Amniotic stem cell (primary cell): ENCODE measurements around the gene ZNHIT2.
A peak's percentile ranks its signal among the peaks of the same experiment; 100 is the strongest.

ENCODE experiments used
- DNase-seq: peaks from one replicate; lab custom pipeline; 2025; lab: John Stamatoyannopoulos, UW

The ZNHIT2 gene

DNA sequence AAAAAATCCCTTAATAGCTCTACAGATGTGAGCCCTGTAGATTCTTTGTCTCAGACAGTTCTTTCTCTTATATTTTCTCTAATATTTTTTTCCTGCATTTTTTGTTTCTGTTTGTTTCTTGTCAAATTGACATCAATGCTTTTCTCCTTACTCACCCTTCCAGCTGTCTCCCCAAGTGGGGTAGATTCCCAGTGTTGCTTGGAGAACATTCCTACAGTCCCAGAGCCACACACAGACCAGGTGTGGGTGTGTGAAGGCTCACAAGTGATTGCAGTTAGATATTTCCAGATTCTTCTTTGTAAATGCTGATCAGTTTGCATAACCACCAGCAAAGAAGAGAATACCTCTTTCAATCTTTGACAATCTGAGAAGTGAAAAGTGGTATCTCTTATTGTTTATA lies 14.0 kb downstream of the ZNHIT2 start:
- DNase-seq: no peak

DNA sequence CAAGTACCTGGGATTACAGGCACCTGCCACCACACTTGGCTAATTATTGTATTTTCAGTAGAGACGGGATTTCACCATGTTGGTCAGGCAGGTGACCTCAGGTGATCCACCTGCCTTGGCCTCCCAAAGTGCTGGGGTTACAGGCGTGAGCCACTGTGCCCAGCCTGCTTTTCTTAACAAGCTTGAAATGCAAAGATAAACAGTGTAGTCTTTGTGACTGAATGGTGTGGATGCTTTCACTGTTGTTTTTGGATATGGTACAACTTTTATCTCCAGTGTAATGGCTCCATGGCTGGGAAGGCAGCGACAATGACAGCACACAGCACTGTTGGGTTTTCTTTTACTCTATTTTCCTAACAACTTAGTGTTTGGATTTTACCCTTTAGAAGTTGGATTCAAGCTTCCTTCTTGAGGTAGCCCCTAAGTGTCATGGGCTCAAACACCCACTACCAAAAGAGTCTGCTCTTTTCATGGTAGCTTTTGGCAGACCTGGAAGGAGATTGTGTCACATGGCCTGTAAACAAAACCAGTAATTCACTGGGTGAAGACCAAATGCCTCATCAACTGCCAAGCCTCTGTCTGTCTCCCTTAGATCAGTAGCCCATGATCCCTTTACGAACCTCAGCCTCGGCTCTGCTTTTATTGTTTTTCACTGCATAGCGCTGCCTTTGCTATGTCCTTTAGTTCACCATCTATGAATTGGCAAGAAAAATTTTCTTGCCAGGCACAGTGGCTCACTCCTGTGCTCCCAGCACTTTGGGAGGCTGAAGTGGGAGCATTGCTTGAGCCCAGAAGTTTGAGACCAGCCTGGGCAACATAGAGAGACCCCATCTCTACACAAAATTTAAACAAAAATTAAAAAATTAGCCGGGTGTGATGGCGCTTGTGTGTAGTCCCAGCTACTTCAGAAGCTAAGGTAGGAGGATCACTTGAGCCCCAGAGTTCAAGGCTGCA lies 15.1 kb downstream of the ZNHIT2 start:
- DNase-seq: no peak

DNA sequence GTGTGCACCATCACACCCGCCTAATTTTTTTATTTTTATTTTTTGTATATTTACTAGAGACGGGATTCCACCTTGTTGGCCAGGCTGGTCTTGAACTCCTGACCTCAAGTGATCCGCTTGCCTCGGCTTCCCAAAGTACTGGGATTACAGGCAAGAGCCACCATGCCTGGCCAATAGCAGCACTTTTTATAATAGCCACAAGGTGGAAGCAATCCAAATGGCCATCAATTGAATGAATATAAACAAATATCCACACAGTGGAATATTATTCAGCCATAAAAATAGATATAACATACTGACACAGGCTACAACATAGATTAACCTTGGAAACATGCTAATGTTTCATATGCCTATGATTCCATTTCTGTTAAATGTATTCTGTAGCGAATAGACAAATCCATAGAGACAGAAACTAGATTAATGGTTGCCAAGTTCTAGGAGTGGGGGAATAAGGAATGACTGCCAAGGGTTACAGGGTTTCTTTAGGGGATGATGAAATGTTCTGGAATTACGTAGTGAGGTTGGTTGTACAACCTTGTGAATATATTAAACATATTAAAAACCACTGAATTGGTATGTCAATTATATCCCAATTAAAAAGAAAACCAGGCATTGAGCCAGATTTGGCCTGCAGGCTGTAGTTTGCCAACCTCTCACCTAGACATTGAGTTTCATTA lies 16.7 kb downstream of the ZNHIT2 start:
- no peak for DNase-seq

DNA sequence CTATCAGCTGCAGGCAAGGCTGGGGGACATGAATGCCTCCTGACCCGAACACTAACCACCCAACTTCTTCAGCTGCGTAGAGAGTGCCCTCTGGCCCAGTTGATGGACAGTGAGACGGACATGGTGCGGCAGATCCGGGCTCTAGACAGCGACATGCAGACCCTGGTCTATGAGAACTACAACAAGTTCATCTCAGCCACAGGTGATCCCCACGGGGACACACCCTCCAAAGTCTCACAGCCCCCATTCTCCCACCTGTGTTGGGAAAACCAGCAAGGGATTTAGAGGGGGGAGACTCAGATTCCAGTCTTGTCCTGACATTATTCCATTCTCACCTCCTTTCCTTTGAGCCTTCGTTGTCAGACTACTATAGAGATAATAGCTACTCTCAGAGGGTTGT lies 20.6 kb downstream of the ZNHIT2 start:
- no peak for DNase-seq

DNA sequence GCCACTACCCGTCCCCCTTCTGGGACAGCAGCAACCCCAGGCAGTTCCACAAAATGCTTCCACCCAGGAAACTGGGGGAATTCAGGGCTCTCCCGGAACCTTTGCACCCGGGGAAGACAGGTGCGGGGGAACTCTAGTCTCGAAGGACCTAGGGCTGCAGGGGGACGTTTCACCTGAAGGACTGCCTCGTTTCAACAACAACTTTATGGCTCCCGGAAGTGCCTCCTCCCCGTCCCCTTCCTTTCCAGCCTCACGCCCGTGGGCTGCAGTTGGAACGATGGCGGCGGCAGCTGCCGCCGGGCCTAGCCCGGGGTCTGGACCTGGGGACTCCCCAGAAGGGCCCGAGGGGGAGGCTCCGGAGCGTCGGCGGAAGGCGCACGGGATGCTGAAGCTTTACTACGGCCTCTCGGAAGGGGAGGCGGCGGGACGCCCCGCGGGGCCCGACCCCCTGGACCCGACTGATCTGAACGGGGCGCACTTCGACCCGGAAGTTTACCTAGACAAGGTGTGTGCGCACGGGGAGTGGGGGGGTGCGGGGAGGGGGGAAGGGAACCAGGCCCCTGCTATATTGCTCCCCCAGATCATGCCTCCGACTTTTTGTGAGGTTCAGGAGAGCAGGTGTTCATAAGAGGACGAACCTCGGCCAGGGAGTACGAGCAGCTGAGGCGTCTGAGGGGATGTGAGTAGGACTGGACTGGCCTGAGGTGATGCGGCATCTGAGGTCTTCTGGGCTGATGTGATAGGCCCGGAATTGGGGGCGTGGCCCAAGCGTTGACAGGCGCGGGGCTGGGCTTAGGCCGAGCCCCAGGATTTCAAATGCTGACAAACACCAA lies 21.3 kb downstream of the ZNHIT2 start, which contains the start of gene VPS51:
Gene VPS51, plus strand, starts transcription at position 241 of the 833 bp plus-strand sequence. Its CDS starts 37 bp downstream, at position 278.
- DNase-seq: peak; percentile 77

DNA sequence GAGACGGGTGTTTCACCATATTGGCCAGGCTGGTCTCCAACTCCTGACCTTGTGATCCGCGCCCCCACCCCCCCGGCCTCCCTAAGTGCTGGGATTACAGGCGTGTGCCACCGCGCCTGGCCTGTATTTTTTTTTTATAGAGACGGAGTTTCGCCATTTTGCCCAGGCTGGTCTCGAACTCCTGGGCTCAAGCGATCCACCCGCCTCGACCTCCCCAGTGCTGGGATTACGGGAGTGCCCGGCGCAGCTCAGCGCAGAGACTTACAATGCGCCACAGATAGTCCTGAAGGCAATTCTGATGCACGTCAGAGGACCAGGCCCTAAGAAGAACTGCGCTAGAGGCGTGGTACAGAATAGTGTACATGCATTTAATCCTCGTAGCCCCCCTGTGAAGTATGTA lies 22.1 kb downstream of the ZNHIT2 start:
- no peak for DNase-seq

DNA sequence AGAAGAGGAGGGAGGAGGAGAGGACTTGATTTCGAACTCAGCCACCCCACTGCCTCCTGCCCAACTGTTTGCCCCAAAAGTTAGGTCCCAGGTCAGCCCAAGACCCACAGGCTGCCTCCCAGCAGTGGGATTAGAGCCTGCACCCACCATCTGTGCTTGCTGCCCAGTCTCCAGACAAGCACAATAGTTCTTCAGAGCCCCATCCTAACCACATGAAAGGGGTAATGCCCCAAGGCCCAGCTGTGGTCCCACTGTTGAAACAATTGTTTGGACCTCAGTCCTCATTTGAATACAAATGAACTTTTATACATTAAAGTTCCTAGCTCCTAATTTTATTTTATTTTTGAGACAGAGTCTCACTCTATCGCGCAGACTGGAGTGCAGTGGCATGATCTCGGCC lies 26.9 kb downstream of the ZNHIT2 start:
- DNase-seq: no peak

DNA sequence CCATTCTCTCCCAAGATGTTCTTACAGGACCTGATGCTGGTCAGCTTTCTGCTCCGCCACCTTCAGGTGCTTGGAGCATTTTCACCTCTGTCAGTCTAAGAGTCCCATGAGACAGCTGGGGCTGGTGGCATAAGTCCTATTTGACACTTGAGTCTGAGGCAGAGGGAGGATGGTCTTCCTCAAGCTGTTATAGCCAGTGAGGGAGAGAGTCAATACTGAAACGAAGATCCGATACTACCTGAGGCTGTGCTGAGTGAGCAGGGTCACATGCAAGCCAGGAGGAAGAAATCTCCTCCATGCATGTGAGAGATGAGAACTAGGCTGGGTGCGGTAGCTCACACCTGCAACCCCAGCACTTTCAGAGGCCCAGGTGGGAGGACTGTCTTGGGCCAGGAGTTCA lies 27.9 kb downstream of the ZNHIT2 start:
- no peak for DNase-seq

DNA sequence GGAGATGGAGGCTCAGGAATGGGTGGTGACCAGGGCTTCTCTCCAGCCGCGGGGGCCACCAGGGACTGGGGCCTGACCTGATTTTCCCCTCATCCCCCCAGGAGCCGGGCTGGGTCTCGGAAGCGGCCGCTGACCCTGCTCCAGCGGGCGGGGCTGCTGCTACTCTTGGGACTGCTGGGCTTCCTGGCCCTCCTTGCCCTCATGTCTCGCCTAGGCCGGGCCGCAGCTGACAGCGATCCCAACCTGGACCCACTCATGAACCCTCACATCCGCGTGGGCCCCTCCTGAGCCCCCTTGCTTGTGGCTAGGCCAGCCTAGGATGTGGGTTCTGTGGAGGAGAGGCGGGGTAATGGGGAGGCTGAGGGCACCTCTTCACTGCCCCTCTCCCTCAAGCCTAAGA lies 29.7 kb downstream of the ZNHIT2 start:
- DNase-seq: no peak

DNA sequence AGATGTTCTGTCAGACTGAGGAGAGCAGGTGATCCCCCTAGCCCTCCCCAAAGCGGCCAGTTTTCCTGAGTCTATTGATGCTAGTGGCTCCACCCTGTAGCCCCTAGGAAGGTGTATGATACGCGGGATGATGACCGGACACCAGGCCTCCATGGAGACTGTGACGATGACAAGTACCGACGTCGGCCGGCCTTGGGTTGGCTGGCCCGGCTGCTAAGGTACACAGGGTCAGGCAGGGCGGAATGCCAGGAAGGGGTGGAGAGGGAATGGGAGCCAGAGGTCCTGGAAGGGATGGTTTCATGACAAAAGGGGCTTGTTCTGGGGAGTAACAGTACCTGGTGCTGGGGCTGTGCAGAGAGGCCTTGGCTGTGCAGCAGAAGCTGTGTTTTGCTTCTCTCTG lies 30.3 kb downstream of the ZNHIT2 start:
- DNase-seq: no peak

DNA sequence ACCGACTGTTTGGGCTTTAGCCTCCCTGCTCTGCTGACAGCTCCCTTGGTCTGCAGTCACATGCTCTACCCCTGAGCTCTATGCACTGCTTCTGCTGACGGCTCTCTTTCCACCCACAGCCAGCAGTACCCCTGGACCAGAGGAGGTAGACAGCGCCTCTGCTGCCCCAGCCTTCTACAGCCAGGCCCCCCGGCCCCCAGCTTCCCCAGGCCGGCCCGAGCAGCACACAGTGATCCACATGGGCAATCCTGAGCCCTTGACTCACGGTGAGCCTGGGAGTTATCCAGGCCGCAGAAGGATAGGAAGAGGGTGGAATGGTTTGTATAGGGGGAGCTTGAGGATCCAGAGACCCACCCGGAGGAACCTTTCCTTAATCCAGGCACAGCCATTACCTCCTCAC lies 30.7 kb downstream of the ZNHIT2 start:
- DNase-seq: no peak

DNA sequence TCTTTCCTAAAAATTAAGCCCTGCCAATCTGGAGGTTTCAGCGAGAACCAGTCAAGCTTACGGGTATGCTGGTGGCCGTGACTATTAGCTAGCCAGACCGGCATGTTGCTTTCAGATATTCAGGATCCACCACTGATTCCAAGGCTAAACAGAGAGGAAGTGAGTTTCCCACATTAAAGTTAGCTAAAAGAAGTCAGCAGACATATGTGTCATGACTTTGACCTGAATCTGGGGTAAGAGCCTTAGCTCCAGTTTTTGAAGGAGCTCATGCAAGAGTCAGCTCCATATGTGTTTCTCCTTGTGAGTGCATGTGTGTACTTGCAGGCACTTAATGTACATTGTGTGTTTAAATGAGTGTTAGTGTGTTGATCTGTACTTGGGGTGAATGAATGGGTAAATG lies 32.1 kb downstream of the ZNHIT2 start:
- no peak for DNase-seq

DNA sequence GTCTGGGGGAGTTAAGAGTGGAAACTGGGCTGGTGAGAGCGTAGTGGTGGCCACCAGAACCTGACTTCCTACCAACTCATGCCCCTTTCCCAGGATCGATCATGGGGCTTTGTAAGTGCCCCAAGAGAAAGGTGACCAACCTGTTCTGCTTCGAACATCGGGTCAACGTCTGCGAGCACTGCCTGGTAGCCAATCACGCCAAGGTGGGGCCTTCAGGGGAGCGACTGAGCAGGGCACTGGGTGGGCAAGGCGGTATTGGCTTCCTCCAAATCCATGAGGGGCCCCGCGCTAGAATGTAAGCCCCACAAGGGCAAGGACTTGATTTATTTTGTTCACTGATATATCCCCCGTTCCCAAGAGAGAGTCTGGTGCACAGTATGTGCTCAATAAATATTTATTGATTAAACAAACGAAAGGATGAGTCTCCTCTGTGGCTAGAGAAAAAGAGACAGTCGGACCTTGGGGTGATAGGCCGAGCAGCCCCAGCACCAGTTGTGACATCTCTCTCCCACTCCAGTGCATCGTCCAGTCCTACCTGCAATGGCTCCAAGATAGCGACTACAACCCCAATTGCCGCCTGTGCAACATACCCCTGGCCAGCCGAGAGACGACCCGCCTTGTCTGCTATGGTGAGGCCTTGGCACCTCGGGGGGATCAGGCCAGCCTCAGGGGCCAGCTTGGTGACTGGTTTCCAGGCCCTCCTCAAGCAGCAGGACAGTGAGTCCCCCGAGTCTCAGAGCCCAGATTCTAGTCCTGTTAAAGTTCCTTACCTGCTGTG lies 32.7 kb downstream of the ZNHIT2 start:
- DNase-seq: no peak

DNA sequence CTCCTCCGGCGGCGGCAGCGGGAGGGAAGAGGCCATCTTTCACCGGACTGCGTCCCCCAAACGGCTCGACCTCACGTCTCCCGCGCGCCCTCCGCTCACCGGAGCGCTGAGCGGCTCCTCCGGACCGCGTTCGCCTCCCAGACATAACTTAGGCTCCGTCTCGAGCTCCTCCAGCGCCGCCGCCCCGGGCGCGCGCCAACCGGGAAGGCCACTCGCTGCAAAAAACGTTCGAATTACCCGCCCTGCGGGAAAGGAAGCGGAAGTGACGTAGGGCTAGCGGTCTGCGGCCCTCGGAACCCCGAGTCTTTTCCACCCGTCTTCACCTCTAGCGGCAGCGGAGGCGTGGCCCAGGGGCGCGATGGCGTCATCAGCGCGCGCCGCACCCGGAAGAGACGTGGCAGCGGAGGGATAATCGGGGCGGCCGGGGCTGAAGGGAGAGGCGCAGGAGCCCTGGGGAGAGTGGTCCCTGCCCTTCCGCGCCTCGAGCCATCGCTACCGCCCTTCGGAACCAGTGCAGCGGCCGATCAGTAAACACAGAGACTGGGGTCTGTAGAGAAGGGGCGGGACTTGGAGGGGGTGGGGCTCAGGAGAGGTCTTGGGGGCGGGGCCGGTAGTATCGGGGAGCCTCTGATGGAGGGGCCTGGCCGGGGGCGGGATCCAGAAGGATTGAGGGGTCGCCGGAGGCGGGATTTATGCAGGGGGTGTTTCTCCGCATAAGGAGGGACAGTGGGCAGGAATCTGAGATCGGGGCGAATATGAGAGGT lies 33.5 kb downstream of the ZNHIT2 start, which contains the start of the genes CDCA5 and ZFPL1:
Gene CDCA5, minus strand, starts transcription at position 207 of the 764 bp plus-strand sequence. Its CDS starts 62 bp downstream, at position 145.
Gene ZFPL1, plus strand, starts transcription at position 389 of the 764 bp plus-strand sequence. CDS start 477 bp downstream, outside the sequence.
- DNase-seq: peak; percentile 89

DNA sequence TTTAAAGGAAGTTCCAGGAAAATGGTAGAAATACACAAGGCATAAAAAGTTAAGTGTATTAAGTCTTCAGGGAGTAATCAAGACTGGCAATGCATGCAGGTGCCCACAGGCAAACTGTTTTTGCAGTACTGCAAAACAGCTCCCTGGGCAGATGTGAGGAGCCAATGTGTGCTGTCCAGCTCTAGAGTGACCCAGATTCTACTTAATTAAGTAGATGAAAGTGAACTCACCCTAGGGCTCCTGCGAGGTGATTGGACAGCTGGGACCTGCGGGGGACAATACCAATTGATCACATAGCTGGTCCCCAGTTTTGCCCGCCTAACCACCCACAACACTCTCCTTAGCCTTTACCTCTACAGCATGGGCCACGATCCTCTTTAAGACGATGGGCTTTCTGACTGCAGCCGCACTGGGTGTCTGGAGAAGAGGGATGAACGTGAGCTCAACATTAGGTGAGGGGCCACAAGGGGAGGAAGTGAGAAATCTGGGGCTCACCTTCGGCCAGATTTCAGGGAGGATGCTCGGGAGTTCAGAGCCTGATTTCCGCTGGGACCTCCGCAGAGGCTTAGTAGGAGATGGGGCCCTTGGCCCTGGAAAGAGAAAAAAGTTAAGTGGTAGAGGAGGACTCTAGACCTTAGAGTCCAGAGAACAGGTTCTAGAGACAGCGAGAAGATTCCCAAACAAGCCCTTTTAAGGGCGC lies 34.2 kb downstream of the ZNHIT2 start:
- no peak for DNase-seq

DNA sequence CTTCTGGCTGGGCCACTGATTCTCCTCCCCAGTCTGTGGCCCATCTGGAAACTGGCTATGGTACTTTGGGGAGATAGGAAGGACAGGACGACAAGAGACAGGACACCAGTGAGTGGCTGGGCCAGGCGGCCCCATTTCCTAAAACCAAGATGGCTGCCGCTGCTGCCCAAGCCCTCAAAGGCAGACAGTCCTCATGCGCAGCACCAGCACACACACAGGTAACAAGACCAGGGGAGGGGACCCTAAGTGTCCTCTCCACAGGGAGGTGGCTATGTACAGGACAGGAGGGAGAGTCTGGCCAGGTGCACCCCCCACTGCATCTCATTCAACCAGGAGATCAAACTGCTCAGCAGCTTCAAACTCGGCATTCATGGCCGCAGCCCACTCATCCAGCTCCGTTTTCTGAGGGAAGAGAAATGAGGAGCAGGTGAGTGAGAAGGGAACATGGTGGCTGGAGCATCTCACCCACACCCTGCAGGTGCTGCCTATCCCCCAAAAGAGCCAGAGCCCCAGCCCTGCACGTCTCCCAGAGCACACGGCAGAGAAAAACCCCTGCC lies 38.6 kb downstream of the ZNHIT2 start:
- DNase-seq: no peak

DNA sequence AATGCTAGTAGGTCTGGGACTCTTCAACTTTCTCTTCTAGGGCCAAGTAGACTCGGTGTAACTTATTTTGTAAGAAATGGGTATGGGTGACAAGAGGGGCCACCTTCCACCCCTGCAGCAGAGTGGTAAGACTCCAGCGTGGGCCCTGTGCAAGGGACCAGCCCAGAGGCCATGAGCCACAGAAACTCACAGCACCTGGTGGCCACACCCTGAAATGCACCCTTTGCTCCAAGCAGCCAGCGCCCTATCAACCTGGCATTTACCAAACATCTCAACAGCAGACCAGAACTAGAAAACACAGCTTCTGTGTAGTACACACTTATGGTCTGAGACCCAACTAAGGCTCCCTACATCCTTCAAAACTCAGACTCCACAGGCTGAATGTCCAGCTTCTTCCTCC lies 39.4 kb downstream of the ZNHIT2 start:
- DNase-seq: no peak

DNA sequence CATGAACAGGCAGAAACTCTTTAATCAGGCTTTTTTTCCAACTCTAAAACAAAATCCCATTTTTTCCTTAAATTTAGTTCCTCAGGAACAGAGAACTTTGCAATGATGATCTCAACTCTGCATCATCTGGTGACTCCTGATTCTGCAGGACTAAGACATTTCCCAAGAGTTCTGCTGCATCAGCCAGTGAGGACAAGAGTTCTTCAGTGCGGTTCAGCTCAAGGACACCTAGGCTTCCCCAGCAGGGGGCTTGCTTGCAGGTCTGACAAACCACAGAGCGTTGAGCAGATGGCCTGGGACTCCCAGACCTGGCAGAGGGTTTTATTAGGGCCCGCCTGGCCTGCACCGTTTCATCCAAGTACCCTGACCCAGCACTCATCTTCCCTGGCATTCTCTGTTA lies 40.0 kb downstream of the ZNHIT2 start:
- no peak for DNase-seq

DNA sequence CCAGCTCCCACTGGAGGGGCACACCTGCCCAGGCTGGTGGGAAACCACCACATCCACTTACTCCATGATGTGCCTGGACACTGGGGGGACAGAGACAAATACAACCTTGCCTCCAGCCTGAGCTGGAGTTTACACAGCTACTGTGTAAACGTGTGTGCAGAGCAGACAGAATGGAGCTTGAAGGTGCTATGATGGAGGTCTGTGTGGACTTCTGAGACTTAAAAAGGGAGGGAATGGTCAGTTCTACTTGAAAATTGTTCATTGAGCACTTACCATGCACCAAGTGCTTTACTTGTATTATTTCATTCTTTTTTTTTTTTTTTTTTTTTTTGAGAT lies 44.9 kb downstream of the ZNHIT2 start:
- no peak for DNase-seq
